ENCODE data around the gene TLE7.

- no peak for TF ChIP-seq CTCF (conservative IDR thresholded peaks at IDR 0.05; ENCODE audit: low read length)
- no peak for TF ChIP-seq EZH2phosphoT487 (IDR thresholded peaks at IDR 0.05; ENCODE audit: borderline replicate concordance, low read depth, low read length)
Observed at GRCh38 chr16:71442051-71442440, at the start of gene TLE7.

Measured in OCI-LY7 (cell line).